GM21423 (cell line): ENCODE results near the gene HPGDS.
"Not testable (repeated sequence)": the region's sequence is repeated elsewhere in the genome, so short reads cannot be mapped to it uniquely, and the experiment has no call there.

Experiments used
- ATAC-seq: cut with Tn5 transposase; IDR thresholded peaks from one replicate; pipeline ENCODE4 v1.9.1; 2021; ENCODE audit warnings: mild to moderate bottlenecking, moderate library complexity; ENCODE audit not compliant: unreplicated experiment

The HPGDS gene

DNA sequence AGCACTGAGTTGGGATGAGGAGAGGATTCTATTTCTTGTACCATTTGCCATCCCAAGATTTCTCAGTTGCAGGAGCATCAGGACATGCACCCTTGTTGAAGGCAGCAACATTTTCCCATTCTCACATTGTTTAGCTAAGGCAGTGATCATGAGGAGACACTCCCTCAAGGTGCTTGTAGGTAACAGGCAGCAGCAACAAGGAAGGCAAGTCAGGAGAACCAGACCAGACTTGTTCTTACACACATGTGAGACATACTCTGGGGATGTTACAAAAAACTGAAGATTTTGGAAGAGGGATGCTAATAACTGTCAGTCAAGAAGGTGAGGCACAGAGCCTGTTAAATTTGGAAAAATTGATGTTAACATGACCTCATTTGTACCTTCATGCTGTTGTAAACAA, 15.5 kb upstream of the HPGDS start:
- no peak for ATAC-seq

GRCh38 chr4:94357624-94358023, 15.0 kb upstream of the HPGDS start:
- ATAC-seq: no peak

- ATAC-seq: no peak
Observed at GRCh38 chr4:94356444-94356843, 13.8 kb upstream of the HPGDS start.

- no peak for ATAC-seq
Observed at GRCh38 chr4:94354474-94354896, 11.8 kb upstream of the HPGDS start.

GRCh38 chr4:94352996-94353395, 10.4 kb upstream of the HPGDS start:
- no peak for ATAC-seq

- ATAC-seq: no peak
Observed at GRCh38 chr4:94352163-94352562, 9.5 kb upstream of the HPGDS start.

GRCh38 chr4:94351319-94351718, 8.7 kb upstream of the HPGDS start:
- no peak for ATAC-seq

- no peak for ATAC-seq
Observed at GRCh38 chr4:94350095-94350494, 7.5 kb upstream of the HPGDS start.

GRCh38 chr4:94349193-94349592, 6.6 kb upstream of the HPGDS start:
- ATAC-seq: no peak

DNA sequence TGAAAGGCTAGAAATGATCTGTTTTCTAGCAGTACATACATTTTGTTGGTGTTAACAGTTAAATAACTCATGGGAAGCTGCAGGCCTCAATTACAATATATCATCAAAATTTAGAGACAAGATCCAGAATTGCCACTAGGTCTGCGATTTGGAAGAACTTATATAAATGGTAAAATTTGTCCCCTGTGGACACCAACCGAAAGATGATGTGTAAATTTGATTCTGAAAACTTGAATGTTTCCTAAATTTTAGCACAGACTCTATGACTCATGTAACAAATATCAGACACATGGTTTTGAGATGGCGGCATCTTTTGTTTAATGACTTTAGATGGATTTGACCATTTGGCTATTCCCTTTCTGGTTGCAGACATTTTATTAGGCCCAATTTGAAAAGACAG, 6.0 kb upstream of the HPGDS start:
- ATAC-seq: no peak

DNA sequence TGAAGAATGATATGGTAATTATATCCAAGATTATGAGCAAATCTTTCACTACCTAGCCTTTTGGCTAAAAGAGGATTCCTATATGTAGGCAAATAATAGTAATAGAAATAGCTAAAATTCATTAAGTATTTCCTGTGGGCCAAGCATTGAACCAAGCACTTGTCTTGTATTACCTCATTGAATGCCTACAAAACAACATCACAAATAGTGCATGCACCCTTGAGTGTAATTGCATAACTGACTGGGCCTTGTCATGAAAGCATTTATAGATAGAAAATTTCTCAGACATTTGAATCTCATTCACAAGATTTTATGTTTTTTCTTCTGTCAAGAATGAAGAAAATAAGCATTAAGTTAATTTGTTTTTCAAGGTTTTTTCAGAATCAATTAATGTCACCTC, 3.9 kb upstream of the HPGDS start:
- ATAC-seq: no peak

DNA sequence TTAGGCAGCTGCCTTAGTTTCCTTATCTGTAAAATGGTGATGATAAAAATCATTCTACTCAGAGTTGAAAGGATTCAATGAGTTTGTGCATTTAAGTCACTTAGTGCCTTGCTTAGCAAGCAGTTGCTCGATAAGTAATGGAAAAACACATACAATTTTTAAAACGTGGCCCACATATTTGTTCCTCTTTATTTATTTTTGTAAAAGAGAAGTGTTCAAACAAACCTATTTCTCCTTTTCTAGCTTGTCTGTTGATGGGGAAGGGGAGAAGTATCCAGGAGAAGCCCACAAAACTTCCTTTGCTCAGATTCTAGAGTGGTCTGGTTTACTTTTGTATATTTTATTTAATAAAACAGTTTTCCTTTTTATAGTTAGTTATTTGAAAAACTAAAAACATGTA, 3.3 kb upstream of the HPGDS start:
- no peak for ATAC-seq

- ATAC-seq: no peak
Observed at GRCh38 chr4:94345266-94345665, 2.6 kb upstream of the HPGDS start.

DNA sequence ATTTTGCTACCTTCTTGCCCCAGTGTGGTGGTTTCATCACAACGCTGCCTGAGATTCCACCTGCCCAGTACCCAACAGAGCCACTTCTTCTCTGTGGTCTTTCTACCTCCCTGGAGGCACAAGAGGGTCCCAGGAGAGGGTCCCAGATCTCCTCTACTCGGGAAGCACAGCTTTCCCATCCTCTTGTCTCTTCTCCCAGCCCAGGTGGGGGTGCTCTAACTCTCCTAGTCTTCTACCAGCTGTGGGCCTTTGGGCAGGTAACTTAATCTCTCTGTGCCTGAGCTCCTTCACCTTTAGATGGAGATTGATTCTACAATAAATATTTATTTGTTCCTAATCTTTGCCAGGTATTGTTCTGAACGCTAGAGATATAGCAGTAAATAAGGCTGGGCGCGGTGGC, 1.8 kb upstream of the HPGDS start:
- no peak for ATAC-seq

GRCh38 chr4:94341481-94342370, 910 bp downstream of the HPGDS start:
- no peak for ATAC-seq

DNA sequence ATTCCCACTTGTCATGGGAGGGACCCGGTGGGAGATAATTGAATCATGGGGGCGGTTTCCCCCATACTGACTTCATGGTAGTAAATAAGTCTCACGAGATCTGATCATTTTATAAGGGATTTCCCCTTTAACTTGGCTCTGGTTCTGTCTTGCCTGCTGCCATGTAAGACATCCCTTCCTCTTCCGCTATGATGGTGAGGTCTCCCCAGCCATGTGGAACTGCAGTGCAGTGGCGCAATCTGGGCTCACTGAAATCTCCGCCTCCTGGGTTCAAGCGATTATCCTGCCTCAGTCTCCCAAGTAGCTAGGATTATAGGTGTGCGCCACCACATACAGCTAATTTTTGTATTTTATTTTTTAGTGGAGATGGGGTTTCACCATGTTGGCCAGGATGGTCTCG, 2.9 kb downstream of the HPGDS start:
- no peak for ATAC-seq

GRCh38 chr4:94338681-94339351, 3.8 kb downstream of the HPGDS start:
- ATAC-seq: peak; percentile 55

GRCh38 chr4:94336791-94337190, 5.8 kb downstream of the HPGDS start:
- ATAC-seq: not testable (repeated sequence)

DNA sequence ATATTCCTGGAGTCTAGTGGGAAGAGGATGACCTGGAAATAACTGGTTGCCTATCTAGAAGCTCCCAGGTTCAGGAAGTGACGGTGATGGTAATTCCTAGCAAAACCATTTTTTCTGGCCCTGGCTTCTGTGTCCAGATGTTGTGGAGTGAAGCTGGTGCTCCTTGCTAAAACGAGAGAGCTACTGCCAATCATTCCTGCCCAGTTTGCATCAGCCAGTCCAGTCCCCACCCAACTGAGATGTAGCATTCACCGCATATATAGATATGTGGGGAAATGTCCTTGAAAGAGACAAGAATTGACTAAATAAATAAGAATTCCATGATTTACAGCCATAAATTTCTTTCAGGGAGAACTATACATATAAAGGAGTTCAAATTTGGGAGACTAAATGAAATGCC, 6.3 kb downstream of the HPGDS start:
- no peak for ATAC-seq

GRCh38 chr4:94334962-94335361, 7.7 kb downstream of the HPGDS start:
- no peak for ATAC-seq

GRCh38 chr4:94334476-94334875, 8.2 kb downstream of the HPGDS start:
- ATAC-seq: no peak

- ATAC-seq: no peak
Observed at GRCh38 chr4:94333866-94334265, 8.8 kb downstream of the HPGDS start.
